Measurements from ENCODE around the gene SHOC2.

DNA sequence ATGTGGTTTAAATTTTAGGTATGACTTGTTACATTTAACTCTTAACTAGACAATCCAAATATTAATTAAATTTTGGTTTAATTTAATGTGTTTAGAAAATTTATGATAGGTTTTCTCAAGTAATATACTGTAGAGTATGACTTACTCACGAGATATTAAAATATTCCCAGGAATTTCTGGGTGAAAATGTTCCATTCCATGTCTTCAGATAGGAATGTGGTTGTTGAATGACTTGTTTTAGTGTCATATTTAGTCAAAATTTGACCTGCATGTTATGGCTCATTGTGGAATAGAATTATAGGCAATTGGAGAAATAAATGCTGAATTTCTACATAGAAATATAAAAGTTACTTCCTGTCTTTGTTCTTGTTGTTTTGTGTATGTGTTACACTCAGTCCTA is 46.7 kb downstream of the SHOC2 start:
- no peak for TF ChIP-seq GABPA (IDR thresholded peaks at IDR 0.05; ENCODE audit: borderline replicate concordance, insufficient read depth, low read length)
- no peak for TF ChIP-seq CTCF (IDR thresholded peaks at IDR 0.05; ENCODE audit: control extremely low read depth in 1 of 3, insufficient read depth in 1 of 3, low read depth in 1 of 3, low read length in 3 of 3)
- no peak for TF ChIP-seq CEBPB (IDR thresholded peaks at IDR 0.05; ENCODE audit: low read depth, low read length)
- no peak for TF ChIP-seq EZH2 (IDR thresholded peaks at IDR 0.05; ENCODE audit: low read depth, low read length, severe bottlenecking)
- no peak for TF ChIP-seq POLR2A (IDR thresholded peaks at IDR 0.05; ENCODE audit: control extremely low read depth in 1 of 2, low read depth in 2 of 2, low read length in 2 of 2)
- no peak for TF ChIP-seq HDAC2 (IDR thresholded peaks at IDR 0.05; ENCODE audit: borderline replicate concordance in 1 of 2, low read depth in 2 of 2, low read length in 2 of 2)

All from H1 (cell line).